K562 (cell line): Measurements from ENCODE around the gene VPS35L. TPM values are rescaled to one million over a fixed set of nuclear protein-coding genes. Genes with fewer than 3 reads are reported as not detected.

Experiments used
- BRCA1 ChIP-seq, 2 experiments: fragments of 450-650 bp in 1 of 2; sonication (generic) in 1 of 2; formaldehyde crosslinking in 1 of 2; IDR thresholded peaks; 2 replicates each; pipeline versions ENCODE4 v1.5.0 to v1.6.1; 2017 to 2020; ENCODE audit warnings: mild to moderate bottlenecking in 1 of 2, missing genetic modification reagents in 1 of 2
- BRF1 ChIP-seq: IDR thresholded peaks from 3 replicates; pipeline ENCODE4 v1.6.1; 2011; ENCODE audit warnings: borderline replicate concordance, mild to moderate bottlenecking; ENCODE audit not compliant: insufficient read length; ENCODE audit errors: extremely low read depth
- CREM ChIP-seq: IDR thresholded peaks from 2 replicates; pipeline ENCODE4 v1.6.1; 2014; ENCODE audit warnings: antibody characterized with exemption, low read depth
- DDX20 ChIP-seq: fragments of 450-650 bp; IDR thresholded peaks from 2 replicates; pipeline ENCODE4 v1.6.1; 2016; ENCODE audit warnings: missing genetic modification characterization, low read depth, mild to moderate bottlenecking, missing compliant biosample characterization, moderate library complexity
- EHMT2 ChIP-seq: fragments of 450-650 bp; IDR thresholded peaks from 2 replicates; pipeline ENCODE4 v1.6.1; 2018; ENCODE audit warnings: antibody characterized with exemption
- ERF ChIP-seq: fragments of 450-650 bp; formaldehyde crosslinking; IDR thresholded peaks from 2 replicates; pipeline ENCODE4 v1.4.0; 2020; ENCODE audit warnings: mild to moderate bottlenecking, mixed read lengths
- KAT2B ChIP-seq: IDR thresholded peaks from one replicate; pipeline ENCODE4 v1.6.1; 2012; ENCODE audit warnings: low read depth, mild to moderate bottlenecking, control low read depth, inconsistent platforms, low read length, moderate library complexity
- NFRKB ChIP-seq: fragments of 450-650 bp; IDR thresholded peaks from 2 replicates; pipeline ENCODE4 v1.6.1; 2016; ENCODE audit warnings: low read depth
- POLR2G ChIP-seq: fragments of 200-400 bp; formaldehyde crosslinking; IDR thresholded peaks from 2 replicates; pipeline ENCODE4 v1.6.1; 2017; ENCODE audit warnings: low read depth, mild to moderate bottlenecking, antibody characterized with exemption, low read length, moderate library complexity
- RBBP5 ChIP-seq: fragments of 200-600 bp; sonication (generic); IDR thresholded peaks from 2 replicates; pipeline ENCODE4 v1.6.1; 2012; ENCODE audit warnings: borderline replicate concordance, mild to moderate bottlenecking, low read length, control low read depth, inconsistent platforms; ENCODE audit not compliant: insufficient read depth, poor library complexity, severe bottlenecking
- ZBTB1 ChIP-seq: sonication (generic); formaldehyde crosslinking; IDR thresholded peaks from 2 replicates; pipeline ENCODE4 v1.8.1; 2023; ENCODE audit warnings: missing genetic modification reagents, low read depth, mild to moderate bottlenecking, borderline replicate concordance
- ZBTB8A ChIP-seq: fragments of 450-650 bp; IDR thresholded peaks from 2 replicates; pipeline ENCODE4 v1.6.1; 2018; ENCODE audit warnings: mild to moderate bottlenecking, moderate library complexity; ENCODE audit not compliant: partially characterized antibody
- polyA plus RNA-seq, 8 experiments: library from polyadenylated mRNA; depleted of rRNA in 4 of 8; stranded (reverse) in 5 of 8; unstranded in 3 of 8; fragments of >200 nt; fragmentation: Nextera tagmentation in 2 of 8; fragmentation: Illumina TruSeq in 1 of 8; extraction: Ambion mirVana in 2 of 8; extraction: Trizol in 1 of 8; gene quantifications; 2 replicates each; pipeline versions ENCODE4 v1.2.1 to v1.2.3, GENCODE V29; 2011 to 2014; ENCODE audit warnings: inconsistent platforms in 1 of 8, missing spikeins in 1 of 8
- total RNA-seq, 7 experiments: library from RNA; depleted of rRNA in 6 of 7; stranded (reverse); fragments of >200 nt in 6 of 7; fragmentation: Illumina TruSeq in 2 of 7; extraction: Trizol in 2 of 7; gene quantifications; 2 replicates each; pipeline versions ENCODE4 v1.2.1 to v1.2.3, GENCODE V29; 2011 to 2021; ENCODE audit warnings: low replicate concordance in 1 of 7
- TF ChIP-seq, protein P1 (sequence below): sonication (generic); formaldehyde crosslinking; IDR thresholded peaks from 2 replicates; pipeline ENCODE4 v1.8.0; 2023; ENCODE audit warnings: mild to moderate bottlenecking, missing genetic modification reagents
- TF ChIP-seq, protein P2 (sequence below): fragments of 450-650 bp; IDR thresholded peaks from 2 replicates; pipeline ENCODE4 v1.6.1; 2016; ENCODE audit warnings: mild to moderate bottlenecking, moderate library complexity

Gene VPS35L
- total and polyA plus RNA-seq, 9 of the 15 experiments (the other 6 are each of a cell fraction or from before 2014, with no cell fraction given): 10.2 to 30.4 (median 20.1) TPM

DNA sequence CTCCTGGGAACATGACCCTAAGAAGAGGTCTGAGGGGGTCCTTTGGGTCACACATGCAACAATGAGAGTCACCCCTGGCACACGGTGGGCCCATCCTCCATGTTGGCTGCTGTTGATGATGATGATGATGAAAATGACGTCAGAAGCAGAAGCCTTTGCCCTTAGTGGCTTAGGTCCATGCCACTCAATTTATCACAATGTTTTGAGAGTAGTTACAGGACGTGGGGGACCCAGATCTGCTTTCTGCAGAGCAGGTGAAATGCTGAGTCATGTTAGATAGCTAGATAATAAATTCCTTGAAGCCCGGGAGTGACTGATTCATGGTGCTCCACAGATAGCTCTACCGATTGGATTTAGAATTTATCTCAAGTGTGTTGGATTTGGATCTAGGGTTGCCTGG is 53.9 kb downstream of the VPS35L start (continued):
- TF ChIP-seq POLR2G (no peak), CREM (peak; percentile 91), DDX20 (tag) (no peak), ZBTB8A (no peak), ZBTB1 (CRISPR knock-in tag) (no peak), NFRKB (no peak), RBBP5 (no peak), BRCA1 (IDR thresholded peaks at IDR 0.05) (no peak), BRCA1 (CRISPR knock-in tag; IDR thresholded peaks at IDR 0.05) (no peak), BRF1 (no peak), KAT2B (no peak), EHMT2 (no peak), ERF (CRISPR knock-in tag) (no peak)
- TF ChIP-seq, protein P1, sequence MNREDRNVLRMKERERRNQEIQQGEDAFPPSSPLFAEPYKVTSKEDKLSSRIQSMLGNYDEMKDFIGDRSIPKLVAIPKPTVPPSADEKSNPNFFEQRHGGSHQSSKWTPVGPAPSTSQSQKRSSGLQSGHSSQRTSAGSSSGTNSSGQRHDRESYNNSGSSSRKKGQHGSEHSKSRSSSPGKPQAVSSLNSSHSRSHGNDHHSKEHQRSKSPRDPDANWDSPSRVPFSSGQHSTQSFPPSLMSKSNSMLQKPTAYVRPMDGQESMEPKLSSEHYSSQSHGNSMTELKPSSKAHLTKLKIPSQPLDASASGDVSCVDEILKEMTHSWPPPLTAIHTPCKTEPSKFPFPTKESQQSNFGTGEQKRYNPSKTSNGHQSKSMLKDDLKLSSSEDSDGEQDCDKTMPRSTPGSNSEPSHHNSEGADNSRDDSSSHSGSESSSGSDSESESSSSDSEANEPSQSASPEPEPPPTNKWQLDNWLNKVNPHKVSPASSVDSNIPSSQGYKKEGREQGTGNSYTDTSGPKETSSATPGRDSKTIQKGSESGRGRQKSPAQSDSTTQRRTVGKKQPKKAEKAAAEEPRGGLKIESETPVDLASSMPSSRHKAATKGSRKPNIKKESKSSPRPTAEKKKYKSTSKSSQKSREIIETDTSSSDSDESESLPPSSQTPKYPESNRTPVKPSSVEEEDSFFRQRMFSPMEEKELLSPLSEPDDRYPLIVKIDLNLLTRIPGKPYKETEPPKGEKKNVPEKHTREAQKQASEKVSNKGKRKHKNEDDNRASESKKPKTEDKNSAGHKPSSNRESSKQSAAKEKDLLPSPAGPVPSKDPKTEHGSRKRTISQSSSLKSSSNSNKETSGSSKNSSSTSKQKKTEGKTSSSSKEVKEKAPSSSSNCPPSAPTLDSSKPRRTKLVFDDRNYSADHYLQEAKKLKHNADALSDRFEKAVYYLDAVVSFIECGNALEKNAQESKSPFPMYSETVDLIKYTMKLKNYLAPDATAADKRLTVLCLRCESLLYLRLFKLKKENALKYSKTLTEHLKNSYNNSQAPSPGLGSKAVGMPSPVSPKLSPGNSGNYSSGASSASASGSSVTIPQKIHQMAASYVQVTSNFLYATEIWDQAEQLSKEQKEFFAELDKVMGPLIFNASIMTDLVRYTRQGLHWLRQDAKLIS (CRISPR knock-in tag): no peak
- TF ChIP-seq, protein P2, sequence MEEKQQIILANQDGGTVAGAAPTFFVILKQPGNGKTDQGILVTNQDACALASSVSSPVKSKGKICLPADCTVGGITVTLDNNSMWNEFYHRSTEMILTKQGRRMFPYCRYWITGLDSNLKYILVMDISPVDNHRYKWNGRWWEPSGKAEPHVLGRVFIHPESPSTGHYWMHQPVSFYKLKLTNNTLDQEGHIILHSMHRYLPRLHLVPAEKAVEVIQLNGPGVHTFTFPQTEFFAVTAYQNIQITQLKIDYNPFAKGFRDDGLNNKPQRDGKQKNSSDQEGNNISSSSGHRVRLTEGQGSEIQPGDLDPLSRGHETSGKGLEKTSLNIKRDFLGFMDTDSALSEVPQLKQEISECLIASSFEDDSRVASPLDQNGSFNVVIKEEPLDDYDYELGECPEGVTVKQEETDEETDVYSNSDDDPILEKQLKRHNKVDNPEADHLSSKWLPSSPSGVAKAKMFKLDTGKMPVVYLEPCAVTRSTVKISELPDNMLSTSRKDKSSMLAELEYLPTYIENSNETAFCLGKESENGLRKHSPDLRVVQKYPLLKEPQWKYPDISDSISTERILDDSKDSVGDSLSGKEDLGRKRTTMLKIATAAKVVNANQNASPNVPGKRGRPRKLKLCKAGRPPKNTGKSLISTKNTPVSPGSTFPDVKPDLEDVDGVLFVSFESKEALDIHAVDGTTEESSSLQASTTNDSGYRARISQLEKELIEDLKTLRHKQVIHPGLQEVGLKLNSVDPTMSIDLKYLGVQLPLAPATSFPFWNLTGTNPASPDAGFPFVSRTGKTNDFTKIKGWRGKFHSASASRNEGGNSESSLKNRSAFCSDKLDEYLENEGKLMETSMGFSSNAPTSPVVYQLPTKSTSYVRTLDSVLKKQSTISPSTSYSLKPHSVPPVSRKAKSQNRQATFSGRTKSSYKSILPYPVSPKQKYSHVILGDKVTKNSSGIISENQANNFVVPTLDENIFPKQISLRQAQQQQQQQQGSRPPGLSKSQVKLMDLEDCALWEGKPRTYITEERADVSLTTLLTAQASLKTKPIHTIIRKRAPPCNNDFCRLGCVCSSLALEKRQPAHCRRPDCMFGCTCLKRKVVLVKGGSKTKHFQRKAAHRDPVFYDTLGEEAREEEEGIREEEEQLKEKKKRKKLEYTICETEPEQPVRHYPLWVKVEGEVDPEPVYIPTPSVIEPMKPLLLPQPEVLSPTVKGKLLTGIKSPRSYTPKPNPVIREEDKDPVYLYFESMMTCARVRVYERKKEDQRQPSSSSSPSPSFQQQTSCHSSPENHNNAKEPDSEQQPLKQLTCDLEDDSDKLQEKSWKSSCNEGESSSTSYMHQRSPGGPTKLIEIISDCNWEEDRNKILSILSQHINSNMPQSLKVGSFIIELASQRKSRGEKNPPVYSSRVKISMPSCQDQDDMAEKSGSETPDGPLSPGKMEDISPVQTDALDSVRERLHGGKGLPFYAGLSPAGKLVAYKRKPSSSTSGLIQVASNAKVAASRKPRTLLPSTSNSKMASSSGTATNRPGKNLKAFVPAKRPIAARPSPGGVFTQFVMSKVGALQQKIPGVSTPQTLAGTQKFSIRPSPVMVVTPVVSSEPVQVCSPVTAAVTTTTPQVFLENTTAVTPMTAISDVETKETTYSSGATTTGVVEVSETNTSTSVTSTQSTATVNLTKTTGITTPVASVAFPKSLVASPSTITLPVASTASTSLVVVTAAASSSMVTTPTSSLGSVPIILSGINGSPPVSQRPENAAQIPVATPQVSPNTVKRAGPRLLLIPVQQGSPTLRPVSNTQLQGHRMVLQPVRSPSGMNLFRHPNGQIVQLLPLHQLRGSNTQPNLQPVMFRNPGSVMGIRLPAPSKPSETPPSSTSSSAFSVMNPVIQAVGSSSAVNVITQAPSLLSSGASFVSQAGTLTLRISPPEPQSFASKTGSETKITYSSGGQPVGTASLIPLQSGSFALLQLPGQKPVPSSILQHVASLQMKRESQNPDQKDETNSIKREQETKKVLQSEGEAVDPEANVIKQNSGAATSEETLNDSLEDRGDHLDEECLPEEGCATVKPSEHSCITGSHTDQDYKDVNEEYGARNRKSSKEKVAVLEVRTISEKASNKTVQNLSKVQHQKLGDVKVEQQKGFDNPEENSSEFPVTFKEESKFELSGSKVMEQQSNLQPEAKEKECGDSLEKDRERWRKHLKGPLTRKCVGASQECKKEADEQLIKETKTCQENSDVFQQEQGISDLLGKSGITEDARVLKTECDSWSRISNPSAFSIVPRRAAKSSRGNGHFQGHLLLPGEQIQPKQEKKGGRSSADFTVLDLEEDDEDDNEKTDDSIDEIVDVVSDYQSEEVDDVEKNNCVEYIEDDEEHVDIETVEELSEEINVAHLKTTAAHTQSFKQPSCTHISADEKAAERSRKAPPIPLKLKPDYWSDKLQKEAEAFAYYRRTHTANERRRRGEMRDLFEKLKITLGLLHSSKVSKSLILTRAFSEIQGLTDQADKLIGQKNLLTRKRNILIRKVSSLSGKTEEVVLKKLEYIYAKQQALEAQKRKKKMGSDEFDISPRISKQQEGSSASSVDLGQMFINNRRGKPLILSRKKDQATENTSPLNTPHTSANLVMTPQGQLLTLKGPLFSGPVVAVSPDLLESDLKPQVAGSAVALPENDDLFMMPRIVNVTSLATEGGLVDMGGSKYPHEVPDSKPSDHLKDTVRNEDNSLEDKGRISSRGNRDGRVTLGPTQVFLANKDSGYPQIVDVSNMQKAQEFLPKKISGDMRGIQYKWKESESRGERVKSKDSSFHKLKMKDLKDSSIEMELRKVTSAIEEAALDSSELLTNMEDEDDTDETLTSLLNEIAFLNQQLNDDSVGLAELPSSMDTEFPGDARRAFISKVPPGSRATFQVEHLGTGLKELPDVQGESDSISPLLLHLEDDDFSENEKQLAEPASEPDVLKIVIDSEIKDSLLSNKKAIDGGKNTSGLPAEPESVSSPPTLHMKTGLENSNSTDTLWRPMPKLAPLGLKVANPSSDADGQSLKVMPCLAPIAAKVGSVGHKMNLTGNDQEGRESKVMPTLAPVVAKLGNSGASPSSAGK: no peak
